ENCODE measurements around the gene ADIPOQ.
A peak's percentile ranks its signal among the peaks of the same experiment; 100 is the strongest.
"Not testable (repeated sequence)": the region's sequence is repeated elsewhere in the genome, so short reads cannot be mapped to it uniquely, and the experiment has no call there.

The ADIPOQ gene

DNA sequence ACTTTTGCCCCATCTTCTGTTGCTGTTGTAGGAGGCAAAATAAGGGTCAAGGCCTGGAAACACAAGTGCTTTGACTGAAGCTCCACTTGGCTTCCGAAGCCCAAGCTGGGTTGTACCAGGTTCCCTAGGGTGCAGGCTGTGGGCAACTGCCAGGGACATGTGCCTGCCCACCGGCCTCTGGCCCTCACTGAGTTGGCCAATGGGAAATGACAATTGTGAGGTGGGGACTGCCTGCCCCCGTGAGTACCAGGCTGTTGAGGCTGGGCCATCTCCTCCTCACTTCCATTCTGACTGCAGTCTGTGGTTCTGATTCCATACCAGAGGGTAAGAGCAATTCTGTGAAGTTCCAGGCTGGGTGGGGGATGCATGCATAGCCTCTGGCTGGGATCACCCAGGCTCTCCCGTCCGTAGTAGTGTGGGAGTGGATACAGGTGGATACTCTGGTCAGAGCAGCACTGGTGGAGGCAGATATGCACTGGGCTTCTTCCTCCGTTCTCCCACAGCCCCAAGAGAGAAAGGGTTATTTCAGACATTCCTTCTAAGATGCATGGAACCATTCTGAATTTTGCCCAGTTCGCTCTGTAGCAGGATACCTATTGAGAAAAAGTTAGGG lies at the start of gene ADIPOQ:
ADIPOQ (plus strand) TSS at position 285 of the 613 bp plus-strand sequence. CDS start 10,349 bp downstream, outside the sequence.
- DNase-seq (ENCODE audit: low spot score): no peak

- DNase-seq (ENCODE audit: low spot score): no peak
Measured at GRCh38 chr3:186798239-186798874, 44.2 kb upstream of the ADIPOQ start.

DNA sequence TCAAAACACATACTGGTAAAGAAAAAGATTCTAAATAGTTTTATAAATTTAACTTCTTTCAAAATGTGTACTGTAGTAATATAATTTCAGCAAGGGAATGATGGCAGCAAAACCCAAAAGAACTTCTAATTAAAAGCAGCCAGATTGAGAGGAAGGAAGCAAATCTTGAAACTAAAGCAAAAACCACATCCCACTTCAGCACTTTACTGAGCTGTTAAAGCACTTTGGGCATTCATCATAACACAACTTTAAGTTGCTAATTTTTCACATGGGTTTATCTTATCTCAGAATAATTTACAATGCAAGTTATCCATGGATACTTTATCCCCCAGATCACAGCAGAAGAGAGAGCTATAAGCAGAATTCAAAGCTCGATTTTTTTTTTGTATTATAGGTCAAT lies 42.2 kb upstream of the ADIPOQ start:
- DNase-seq (ENCODE audit: low spot score): no peak

DNA sequence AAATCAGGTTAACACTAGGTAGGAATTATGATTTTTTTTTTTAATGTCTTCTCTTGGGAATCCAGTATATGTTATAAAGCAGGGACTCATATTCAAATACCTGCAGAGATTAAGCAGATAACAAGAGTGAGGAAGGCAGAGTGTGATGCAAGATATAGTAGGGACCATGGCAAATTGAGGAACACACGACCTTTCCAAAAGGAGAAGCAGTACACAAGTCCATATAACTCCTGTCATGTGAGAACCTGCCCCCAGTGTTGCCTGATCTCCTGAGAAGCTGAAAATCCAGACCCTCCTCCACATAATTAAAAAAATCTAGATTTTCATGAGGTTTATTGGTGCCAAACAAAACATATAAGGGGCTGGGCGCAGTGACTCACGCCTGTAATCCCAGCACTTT lies 39.8 kb upstream of the ADIPOQ start:
- no peak for DNase-seq (ENCODE audit: low spot score)

GRCh38 chr3:186803447-186803846 lies 39.1 kb upstream of the ADIPOQ start:
- not testable (repeated sequence) for DNase-seq (ENCODE audit: low spot score)

GRCh38 chr3:186806089-186807055 lies 36.1 kb upstream of the ADIPOQ start, which contains the start of gene RFC4:
Gene RFC4 (minus strand): TSS chr3:186806482. CDS start chr3:186804713, 1,769 bp downstream.
- peak; percentile 74 for DNase-seq (ENCODE audit: low spot score)

GRCh38 chr3:186807231-186807630 lies 35.3 kb upstream of the ADIPOQ start:
- no peak for DNase-seq (ENCODE audit: low spot score)

- no peak for DNase-seq (ENCODE audit: low spot score)
Measured at GRCh38 chr3:186810336-186810996, 32.0 kb upstream of the ADIPOQ start.

- DNase-seq (ENCODE audit: low spot score): not testable (repeated sequence)
Measured at GRCh38 chr3:186811313-186811712, 31.2 kb upstream of the ADIPOQ start.

DNA sequence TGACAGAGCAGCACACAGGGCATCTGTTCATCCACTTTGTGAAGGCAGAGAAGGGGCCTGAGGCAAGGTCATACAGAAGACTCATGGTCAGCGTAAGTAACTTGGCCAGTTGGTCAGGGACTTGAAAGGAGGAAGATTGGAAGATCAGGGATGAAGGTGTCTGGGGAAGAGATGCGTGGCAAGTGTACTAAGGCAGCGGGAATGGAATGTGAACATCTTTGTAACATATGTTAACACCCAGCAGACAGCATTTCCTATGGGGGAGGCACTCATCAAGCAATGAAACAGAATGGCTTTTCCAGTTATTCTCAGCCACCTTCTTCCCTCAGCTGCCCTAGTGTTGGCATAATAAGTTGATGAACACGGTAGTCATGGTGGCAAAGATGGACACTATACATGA lies 28.4 kb upstream of the ADIPOQ start:
- DNase-seq (ENCODE audit: low spot score): no peak

- DNase-seq (ENCODE audit: low spot score): no peak
Measured at GRCh38 chr3:186815435-186815834, 27.1 kb upstream of the ADIPOQ start.

GRCh38 chr3:186818516-186818915 lies 24.0 kb upstream of the ADIPOQ start:
- DNase-seq (ENCODE audit: low spot score): no peak

DNA sequence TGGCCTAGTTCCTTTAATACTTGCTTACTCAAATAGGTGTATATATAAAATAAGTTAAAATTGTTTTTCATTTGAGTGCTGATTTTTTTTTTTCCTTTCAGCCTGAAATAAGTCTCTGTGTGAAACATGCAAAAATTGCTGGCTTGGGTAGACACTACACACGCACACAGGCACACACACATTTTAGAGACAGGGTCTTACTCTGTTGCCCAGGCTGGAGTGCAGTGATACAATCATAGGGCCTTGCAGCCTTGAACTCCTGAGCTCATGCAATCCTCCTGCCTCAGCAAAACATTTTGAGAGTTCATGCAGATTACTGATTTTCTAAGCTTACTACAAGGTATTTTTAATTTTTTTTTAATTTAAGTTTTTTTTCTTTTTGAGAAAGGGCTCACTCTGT lies 23.6 kb upstream of the ADIPOQ start:
- no peak for DNase-seq (ENCODE audit: low spot score)

- DNase-seq (ENCODE audit: low spot score): peak; percentile 71
Measured at GRCh38 chr3:186821429-186822387, 20.8 kb upstream of the ADIPOQ start.

GRCh38 chr3:186822388-186822759 lies 20.1 kb upstream of the ADIPOQ start:
- DNase-seq (ENCODE audit: low spot score): not testable (repeated sequence)

- no peak for DNase-seq (ENCODE audit: low spot score)
Measured at GRCh38 chr3:186823386-186823785, 19.1 kb upstream of the ADIPOQ start.

- no peak for DNase-seq (ENCODE audit: low spot score)
Measured at GRCh38 chr3:186824430-186825139, 17.9 kb upstream of the ADIPOQ start.

DNA sequence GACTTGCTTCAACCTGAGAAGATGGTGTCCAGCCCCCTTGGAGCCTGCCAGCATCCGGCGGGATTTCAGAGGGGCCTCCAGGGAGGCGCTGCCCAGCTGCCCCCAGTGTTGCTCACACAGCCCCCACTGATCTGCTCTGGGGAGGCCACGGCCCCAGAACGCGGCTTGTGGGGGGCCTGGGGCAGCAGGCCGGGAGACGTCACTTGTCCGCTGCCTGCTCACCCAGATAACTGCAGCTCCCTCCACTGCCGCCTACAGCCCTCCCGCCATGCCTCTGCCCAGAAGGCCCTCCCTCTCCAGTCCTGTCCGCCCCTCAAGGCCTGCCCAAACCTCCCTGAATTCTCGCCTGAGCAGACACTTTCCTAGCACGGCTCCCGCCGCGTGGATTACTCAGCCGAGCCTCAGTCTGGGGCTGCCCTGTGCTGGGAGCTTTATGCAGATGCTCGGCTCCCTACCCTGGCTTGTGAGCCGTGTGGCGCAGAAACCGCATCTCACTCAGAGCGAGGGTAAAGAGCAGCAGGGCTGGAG lies 17.2 kb upstream of the ADIPOQ start:
- no peak for DNase-seq (ENCODE audit: low spot score)

DNA sequence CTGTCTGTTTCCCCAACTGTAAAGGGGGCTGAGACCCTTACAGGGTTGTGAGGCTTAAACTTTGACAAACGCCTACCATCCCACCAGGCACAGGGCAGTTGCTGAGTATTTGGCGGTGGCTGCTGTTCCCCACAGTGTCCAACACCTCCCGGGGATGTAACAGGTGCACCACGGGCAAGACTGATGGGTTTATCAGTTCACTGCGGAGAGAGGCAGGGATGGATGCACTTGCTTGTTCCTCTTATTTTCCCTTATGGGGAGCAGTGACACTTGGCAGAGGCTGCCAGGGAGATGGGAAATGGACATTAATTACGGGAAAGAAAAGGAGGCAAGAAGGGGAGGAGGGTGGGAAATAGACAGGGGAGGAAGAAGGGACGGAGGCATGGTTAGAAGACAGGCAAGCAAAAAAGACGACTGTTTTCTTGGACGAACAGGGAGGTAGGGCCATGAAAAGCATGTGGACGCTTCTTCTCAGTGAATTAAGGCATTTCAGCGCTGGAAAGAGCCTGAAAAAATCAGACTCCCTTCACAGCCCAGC lies 16.6 kb upstream of the ADIPOQ start:
- no peak for DNase-seq (ENCODE audit: low spot score)

Measured in pons (tissue), 1 donor.